Putamen (tissue), 1 donor: ENCODE data around the gene ADAP1.
"Not testable (repeated sequence)": the region's sequence is repeated elsewhere in the genome, so short reads cannot be mapped to it uniquely, and the experiment has no call there.

Experiments used
- DNase-seq: peaks from one replicate; pipeline ENCODE4 v3.0.0-alpha.2; 2016; ENCODE audit warnings: low spot score

ADAP1 gene

DNA sequence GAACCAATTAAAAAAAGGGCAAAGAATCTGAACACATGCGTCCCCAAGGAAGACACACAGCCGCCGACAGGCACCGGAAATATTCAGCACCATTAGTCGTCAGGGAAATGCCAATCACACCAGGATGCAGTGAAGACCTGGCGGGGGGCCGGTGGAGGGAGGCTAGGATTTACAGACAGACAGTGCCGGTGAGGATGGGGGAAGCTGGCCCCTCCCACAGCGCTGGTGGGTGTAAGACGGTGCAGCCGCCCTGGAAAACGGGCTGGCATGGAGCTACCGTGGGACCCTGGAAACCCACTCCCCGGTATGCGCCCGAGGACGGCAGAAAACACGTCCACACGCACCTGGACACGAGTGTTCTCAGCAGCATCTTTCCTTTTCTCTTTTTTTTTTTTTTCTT, 4.8 kb upstream of the ADAP1 start:
- DNase-seq: no peak

DNA sequence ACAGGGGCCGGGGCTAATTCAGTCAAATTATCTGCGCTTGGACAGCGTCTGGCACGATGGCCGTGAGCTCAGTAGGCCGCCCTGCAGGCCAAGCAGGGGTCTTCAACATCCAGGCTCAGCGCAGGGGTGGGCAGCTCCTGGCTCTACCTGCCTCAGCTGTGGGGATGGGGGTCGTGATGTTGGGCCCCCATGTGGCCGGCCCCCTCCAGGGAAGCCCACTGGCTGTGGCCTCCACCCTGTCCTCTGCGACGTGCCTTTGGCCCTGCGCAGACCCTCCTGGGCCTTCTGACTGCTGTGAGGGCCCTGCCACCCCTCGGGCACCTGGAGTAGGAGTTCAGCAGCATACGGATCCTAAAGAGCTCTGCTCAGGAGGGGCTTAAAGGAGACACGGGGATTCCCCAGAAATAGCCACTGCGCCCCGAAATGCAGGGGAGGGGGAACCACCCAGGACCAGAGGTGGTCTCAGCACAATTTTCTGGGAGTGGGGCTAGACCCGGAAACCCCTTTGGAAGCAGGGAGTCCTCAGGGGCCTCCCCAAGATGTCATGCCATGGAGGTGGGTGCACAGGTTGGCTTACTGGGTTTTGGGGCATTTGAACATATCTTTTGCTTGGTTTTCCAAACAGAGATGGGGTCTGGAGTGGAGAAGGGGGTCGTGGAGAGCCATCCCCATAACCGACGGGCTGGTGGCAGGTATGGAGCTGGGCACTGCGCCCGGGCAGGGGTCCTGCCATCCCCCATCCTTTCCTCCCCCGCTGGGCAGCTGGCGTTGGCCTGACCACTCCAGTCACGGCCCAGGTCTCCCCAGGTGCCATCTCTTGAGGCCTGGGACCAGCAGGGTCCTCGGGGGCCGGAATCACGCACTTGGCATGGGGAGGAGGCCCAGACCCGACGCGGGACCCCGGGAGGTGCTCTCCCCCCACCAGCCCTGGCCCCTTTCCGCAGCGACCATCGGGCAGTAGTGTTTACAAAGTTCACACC, 4.0 kb upstream of the ADAP1 start:
- no peak for DNase-seq

DNA sequence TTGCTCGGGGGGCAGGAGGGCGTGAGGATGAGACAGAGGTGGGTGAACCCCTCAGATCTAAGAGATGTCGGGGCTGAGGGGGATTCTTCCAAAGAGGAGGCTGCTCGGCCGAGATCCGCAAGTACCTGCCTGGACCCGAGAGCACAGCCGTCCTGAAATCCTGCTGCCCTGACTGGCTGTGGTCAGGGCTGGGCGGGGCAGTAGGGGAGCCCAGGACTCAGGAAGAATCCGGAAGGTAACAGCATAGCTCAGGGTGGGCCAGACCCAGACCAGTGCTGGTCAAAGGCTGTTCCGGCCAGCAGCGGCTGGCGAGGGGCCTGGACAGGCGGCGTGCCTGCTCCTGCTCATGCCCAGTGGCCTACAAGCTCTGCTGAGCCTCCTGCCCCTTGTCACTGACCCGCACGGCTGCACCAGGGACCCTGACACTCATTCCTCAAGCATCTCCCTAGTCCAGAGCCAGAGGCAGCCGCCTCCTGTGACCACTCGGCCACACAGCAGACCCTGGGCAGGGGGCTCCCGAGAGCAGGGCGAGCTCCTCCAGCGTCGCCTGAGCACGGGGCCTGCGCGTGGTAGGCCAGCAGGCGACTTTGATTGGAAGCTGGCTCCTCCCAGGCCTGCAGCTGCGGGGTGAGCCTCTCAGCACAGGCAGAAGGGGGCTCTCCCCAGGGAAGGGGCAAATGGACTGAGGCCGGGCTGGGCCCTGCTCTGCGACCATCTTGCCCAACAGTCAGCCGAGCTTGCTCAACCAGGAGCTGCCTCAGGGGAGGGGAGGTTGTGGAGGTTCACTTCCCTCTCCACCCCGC, 3.1 kb upstream of the ADAP1 start:
- no peak for DNase-seq

DNA sequence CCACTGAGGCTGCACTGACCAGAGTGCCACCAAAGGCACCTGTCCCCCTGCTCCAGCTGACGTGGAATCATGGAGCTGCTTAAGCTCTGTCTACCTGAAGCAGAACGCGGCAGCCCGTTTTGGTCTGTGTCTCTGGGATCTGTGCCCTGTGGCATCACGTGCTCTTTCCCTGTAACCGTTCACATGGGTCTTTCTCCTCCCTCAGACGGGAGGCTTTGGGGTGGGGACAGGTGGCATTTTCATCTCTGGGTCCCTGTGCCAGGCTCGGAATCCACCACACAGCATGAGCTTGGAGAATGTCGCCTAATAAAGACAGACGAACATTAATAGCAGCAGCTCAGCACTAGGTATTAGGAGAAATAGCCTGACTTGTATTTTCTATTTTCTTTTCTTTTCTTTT, 1.6 kb upstream of the ADAP1 start:
- no peak for DNase-seq

DNA sequence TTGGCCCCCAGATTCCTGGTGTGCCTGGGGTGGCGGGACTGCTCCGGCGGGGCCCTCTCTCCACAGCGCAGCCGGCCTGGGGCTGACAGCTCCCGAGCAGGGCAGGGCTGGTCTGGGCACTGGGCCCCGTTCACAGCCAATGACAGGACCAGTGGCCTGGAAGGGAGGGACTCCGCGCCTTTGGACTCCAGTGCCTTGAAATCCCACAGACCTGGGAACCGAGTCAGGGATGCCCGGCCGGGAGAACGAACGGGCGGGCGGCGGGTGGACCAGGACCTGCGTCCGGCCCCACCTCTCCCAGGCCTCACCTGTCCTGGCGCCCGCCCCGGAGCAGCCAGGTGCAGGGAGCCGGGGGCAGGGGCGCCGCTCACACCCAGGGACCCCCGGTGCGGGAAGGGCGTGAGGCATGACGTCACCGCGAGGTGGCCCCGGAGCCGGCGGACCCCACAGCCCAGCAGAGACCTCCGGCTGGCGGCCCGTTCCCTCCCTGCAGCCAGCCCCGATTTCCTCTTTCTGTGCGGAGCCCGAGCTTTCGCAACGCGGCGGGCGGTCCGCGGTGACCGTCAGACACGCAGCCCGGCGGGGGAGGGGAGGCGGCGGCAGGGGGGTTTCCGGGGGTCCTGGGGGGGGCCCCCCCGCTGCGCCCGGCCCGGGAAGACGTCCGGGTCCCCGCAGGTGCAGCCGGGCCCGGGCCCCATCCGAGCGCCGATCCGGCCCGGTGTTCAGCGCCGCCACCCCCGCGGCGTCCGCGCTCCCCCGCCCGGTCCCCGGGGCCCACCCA, 743 bp downstream of the ADAP1 start:
- DNase-seq: peak; percentile 82

DNA sequence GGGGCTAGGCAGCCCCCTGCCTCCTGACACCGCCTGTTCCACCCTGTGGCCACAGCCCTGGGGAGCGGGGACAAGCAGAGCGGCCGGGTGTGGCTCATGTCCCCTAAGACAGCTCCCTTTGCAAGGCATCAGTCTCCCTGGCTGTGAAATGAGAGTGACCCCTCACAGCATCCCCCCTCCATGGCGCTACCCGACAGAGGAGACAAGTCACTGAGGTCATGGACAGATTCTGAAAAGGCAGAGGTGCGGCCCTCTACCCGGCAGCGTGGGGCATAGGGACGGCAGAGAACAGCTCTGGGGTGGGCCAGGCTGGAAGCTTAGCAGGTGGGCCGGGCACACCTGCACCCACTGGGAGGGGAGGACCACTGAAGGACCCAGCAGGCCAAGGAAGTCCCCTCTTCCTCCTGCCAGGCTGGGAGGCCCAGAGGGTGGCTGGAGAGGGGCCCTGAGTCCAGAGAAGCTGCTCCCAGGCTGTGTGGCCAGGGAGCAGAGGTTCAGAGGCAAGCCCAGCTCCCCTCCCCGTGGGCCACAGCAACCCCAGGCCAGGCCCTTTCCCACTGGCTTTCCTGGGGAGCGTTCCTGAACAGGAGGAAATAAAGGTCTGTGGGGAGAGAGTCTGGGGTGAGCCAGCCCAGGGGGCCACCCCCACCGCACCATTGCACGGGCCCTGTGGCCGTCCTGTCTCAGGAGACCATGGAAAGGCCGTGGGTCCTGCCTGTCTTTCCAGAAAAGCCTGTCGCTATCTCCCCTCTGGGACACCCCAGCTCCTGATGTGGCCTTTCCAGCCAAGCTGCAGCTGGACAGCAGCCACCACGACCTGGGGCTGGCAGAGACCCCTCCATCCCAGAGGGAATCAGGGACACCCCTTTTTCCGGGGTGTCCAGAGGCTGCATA, 1.7 kb downstream of the ADAP1 start:
- no peak for DNase-seq

DNA sequence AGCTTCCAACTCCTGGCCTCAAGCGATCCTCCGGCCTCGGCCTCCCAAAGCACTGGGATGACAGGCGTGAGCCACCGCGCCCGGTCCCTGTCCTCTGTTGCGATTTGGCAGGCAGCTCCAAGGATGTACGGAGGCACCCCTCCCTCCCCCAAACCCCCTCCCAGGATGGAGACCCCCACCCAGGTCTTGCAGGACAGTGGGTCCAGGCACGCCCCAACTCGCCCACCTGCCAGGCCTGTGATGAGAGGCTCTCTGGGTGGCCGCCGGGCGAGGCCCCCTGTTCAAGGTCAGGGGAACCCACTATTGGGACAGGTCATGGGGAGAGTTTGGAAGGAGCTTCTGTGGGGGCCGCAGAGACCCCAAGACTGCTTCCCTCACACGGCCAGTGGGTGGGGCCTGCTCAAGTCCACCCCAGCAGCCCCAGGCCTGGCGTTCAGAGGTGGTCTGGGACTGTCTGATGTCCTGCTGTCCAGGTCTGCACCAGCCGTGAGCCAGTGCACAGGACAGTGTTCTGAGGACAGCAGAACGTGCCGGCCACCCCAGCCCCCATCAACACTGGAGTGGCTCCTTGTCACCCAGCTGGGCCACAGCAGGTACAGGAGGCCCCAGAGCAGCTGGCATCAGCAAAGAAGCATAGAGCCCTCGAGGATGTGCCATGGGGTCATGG, 2.5 kb downstream of the ADAP1 start:
- DNase-seq: no peak

DNA sequence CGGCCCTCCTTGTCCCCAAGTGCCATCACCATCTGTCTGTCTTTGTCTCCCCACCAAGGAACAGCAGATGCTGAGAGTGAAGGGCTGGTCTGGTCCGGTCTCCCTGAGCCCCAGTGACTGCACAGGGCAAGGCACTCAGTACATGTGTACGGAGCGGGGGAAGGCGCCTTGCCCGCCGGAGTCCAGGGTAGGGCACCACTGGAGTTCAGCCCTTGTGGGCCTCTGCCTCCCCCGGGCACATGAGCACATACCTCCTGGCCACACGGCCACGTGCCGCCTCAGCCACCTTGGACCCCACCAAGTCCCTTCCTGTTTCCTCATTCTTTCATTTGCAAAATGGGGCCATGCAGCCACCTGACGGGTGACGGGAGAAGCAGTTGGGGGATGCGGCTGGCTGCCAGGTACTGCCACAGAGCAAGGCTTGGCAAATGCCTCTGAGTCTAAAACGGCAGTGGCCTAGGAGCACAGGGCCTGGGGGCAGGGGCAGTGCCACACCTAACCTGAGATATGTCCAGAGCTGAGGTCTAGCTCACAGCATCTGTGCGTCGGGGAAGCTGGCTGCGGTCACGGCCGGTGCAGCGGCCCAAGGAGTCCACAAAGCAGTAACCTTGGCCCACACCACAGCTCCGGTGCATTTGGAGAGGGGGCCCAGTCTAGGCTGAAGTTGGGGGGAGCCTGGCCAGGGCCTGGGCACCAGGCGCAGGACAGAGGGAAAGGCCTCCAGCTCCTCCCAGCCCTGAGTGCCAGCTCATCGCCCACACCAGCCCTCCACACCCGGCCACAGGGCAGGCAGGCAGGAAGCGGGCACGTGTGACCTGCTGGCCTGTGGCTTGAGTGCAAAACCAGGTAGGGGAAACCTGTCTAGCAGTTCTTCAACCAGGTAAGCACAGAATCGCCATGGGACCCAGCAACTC, 5.2 kb downstream of the ADAP1 start:
- no peak for DNase-seq

DNA sequence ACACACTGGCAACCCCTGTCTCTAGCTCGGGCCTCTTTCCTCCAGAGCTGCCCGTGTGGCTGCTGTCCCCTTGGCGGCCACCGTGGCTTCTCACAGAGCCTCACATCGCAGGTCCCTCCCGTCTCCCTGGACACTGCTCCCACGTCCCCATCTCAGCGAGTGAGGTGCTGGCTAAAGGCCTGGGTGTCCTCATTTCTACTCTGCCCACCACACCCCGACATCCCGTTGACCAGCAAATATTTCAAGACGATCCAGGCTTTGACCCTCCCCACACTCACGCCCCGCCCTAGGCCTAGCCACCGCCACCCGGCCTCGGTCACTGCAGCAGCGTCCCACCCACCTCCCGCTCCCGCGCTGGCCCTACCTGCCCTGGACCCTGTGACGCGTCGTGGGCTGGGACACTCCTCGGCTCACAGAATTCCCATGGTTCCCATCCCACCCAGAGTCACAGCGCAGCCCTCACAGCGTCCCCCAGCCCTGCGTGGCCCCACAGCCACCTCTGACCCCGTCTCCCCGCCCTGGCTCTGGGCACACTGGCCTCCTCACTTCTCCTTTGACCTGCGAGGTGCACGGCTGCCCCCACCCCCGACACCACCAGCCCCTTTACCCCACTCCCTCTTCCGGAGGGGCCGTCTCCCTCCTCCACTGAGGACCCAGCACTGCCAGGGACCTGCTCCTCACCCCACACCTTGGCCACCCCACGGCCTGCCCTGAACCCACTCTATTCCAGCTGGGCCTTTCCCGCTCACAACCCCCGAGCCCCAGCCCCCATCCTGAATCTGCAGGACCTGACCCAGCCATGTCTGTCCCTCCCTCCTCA, 6.9 kb downstream of the ADAP1 start:
- no peak for DNase-seq

DNA sequence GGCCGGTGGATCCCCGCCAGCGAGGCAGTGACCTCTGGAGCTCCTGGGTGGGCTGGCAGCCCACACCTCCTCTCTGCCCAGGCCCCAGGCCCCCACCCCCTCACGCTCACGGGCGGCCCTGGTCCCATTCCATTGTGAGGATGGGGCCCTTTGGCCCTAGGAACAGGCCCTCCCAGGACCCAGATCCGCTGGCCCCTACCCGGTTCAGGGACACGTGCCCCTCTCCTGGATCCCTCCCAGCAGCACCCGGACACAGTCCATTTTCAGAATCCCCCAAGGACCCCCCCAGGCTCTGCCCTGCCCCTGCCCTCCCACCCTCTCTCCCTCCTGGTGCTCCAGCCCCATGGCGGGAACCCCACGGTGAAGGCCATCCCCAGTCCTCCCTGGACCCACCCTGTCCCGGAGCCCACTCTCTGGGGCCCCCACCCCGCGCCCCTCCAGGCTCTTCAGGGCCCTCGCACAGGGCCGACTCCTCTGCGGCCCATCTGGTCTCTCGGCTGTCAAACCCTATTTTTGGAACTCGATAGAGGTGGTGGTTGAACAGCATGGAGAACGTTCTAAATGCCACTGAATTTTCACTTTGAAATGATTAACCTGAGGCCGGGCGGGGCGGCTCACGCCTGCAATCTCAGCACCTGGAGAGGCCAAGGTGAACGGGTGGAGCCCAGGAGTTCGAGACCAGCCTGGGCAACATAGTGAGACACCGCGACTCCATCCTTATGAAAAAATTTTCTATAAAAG, 8.1 kb downstream of the ADAP1 start:
- no peak for DNase-seq

DNA sequence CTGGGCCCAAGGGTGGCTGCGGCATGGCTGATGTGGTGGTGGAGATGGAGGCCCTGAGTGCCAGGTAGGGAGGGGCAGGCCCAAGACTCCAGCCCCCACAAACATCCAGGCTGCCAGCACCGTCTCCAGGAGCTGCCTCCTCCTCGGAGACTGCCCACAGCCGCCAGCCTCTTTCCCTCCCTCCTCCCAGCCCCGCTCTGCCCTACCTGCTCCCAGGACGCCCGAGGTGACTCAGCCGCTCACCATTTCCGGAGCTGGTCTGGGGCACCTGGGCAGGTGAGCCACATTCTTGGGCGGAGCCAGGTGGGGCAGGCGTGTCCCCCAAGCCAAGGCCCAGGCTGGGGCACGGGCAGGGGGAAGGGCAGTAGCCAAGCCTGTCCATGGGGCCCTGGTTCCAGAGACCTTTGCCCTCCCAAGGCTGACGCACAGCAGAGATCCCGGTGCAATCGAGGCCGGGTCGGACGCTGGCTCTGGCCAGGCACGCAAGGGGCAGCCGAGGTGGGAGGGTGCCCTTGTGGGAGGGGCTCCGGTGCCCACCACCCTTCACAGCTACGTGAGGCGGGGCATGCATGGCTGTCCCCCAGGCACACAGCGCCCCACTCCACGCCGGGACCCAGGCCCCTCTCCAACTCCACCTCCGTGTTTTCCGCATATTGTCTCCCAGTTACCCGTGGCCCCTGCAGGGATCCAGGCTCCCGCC, 8.8 kb downstream of the ADAP1 start:
- no peak for DNase-seq

DNA sequence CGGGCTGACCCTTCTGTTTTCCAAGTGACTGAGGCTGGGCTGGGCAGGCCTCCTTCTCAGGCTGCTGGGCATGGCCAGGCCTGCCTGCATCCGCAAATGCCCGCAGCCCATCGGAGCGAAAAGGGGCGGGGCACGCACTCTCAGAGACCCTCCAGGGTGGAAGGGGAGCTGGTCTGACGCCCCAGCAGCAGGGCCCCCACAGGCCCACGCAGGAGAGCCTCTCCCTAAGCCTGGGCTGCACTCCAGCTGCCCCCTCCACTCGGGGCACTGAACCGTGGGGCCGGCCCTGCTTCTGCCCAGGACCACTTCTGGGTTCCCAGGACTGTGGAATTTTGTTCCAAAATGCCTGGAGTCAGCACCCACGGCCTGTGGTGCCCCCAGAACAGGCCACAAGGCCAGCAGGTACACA, 9.3 kb downstream of the ADAP1 start:
- DNase-seq: no peak

DNA sequence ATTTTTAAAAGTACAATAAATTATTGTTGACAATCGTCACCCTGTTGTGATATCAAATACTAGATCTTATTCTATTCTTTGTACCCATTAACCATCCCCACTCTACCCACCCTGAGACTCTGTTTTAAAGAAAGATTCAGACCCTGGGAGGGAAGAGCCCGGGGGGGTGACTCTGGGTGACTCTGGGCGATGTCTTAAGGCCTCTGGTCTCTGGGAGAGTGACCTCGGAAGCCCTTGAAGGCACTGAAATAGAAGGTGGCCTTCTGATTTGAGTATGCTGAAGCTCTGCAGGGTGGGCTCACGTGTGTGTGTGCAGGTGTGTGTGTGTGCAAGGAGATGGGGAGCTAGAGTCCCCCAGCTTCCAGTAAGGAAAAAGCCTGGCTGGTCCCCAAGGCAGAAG, 9.7 kb downstream of the ADAP1 start:
- no peak for DNase-seq

DNA sequence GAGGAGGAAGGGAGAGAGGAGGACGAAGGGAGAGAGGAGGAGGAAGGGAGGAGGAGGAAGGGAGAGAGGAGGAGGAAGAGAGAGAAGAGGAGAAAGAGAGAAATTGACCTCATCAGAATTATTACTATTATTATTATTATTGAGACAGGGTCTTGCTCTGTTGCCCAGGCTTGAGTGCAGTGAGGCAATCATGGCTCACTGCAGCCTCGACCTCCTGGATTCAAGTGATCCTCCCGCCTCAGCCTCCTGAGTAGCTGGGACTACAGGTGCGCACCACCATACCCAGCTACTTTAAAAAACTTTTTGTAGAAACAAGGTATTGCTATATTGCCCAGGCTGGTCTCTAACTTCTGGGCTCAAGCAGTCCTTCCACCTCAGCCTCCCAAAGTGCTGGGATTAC, 10.7 kb downstream of the ADAP1 start:
- not testable (repeated sequence) for DNase-seq

DNA sequence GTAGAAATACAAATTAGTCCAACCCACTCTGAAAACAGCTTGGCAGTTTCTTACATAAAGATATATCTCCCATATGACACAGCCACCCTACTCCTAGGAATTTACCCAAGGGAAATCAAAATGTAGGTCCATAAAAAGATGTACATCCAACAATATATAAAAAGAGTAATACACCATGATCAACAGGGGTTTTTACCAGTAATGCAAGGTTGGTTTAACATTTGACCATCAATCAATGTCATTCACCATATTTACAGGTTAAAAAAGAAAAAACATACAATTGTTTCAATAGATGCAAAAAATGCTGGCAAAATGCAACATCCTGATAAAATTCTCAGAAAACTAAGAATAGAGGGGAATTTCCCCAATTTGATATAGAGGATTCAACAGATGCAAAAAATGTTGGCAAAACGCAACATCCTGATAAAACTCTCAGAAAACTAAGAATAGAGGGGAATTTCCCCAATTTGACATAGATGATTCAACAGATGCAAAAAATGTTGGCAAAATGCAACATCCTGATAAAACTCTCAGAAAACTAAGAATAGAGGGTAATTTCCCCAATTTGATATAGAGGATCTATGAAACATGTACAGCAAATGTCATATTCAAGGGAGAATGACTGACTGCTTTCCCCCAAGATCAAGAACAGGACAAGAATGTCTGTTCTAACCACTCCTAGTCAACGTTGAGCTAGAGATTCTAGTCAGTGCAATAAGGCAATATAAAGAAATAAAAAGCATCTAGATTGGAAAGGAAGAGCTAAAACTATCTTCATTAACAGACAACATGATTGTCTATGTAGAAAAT, 13.7 kb downstream of the ADAP1 start:
- DNase-seq: no peak

DNA sequence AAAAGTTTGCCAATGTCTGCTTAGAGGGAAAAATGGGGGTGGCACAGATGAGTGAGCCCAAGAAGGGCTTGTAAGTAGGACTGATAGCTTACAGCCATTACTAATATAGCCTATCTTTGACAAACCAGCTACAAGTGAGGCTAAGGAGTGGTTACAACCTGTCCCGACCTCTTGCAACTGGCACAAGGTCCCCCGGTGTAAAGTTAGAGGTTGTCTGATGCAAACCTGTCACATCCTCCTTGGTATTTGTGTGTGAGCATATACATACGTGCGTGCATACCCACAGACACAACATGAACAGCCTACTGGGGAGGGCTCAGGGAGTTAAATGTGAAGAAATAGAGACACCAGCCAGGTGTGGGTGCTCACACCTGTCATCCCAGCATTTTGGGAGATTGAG, 14.6 kb downstream of the ADAP1 start:
- DNase-seq: no peak
